Erythroblast (primary cell): ENCODE results near the gene MKS1.

Experiments
- GATA1 ChIP-seq: IDR thresholded peaks from 2 replicates; pipeline ENCODE4 v1.6.1; 2011; ENCODE audit warnings: low read depth, mild to moderate bottlenecking, control low read depth, low read length, moderate library complexity
- POLR2A ChIP-seq: IDR thresholded peaks from 2 replicates; pipeline ENCODE4 v1.6.1; 2011; ENCODE audit warnings: mild to moderate bottlenecking, low read length

GRCh38 chr17:58239987-58240386 is 20.9 kb upstream of the MKS1 start:
- TF ChIP-seq POLR2A (no peak), GATA1 (no peak)
